Psoas muscle (tissue), 8 donors: ENCODE results near the gene RWDD2A. TPM values are rescaled to one million over a fixed set of nuclear protein-coding genes. Genes with fewer than 3 reads are reported as not detected.

Source experiments
- ATAC-seq, 4 donors: fragments of 200-7000 bp; cut with Tn5 transposase; one replicate each; pipeline ENCODE4 v1.9.1; 2020; ENCODE audit warnings: moderate library complexity in 3 of 4, mild to moderate bottlenecking in 2 of 4
- DNase-seq, 2 donors: peaks; one replicate each; pipeline ENCODE4 v3.0.0-alpha.2; 2020
- H3K27ac ChIP-seq: fragments of 200-600 bp; one replicate; pipeline ENCODE4 v1.8.0; 2022
- H3K27me3 ChIP-seq, 3 donors: fragments of 200-600 bp in 1 of 3; one replicate each; pipeline versions ENCODE4 v1.6.1 to v1.8.0; 2013 to 2022; ENCODE audit warnings: low read length in 2 of 3, mild to moderate bottlenecking in 2 of 3, moderate library complexity in 1 of 3; ENCODE audit not compliant: insufficient read depth in 3 of 3
- H3K36me3 ChIP-seq, 2 donors: fragments of 200-600 bp in 1 of 2; one replicate each; pipeline versions ENCODE4 v1.6.1 to v1.8.0; 2013 to 2022; ENCODE audit warnings: low read depth in 1 of 2, mild to moderate bottlenecking in 1 of 2, moderate library complexity in 1 of 2; ENCODE audit not compliant: insufficient read depth in 1 of 2
- H3K4me1 ChIP-seq: fragments of 200-600 bp; one replicate; pipeline ENCODE4 v1.8.0; 2022
- H3K4me3 ChIP-seq: fragments of 200-600 bp; one replicate; pipeline ENCODE4 v1.8.0; 2022; ENCODE audit warnings: mild to moderate bottlenecking
- H3K9me3 ChIP-seq: fragments of 200-600 bp; one replicate; pipeline ENCODE4 v1.8.0; 2022
- CTCF ChIP-seq: fragments of 200-600 bp; IDR thresholded peaks from one replicate; pipeline ENCODE4 v1.8.0; 2022; ENCODE audit warnings: antibody characterized with exemption
- WGBS, 3 donors: extraction: QIAGEN DNeasy Blood & Tissue Kit; methylation state at CpG; one replicate each; pipeline versions ENCODE4 v1.1.6 to v1.1.7; 2013; 5-methylcytosine and 5-hydroxymethylcytosine counted together
- intact Hi-C, 2 donors: fragments of 100-400 bp; cut with DNase I; formaldehyde crosslinking; loops; one replicate each; pipeline versions ENCODE4 v1.11.0 to v1.14.2; 2022
- long read RNA-seq, 2 donors: library from polyadenylated mRNA; unstranded; transcript quantifications; one replicate each; pipeline ENCODE4 v2.0.0, GENCODE V29; 2021
- polyA plus RNA-seq, 3 donors: library from polyadenylated mRNA; stranded (reverse); fragments of 200-250 nt; gene quantifications; one replicate each; pipeline ENCODE4 v1.2.3, GENCODE V29; 2013
- total RNA-seq, 4 donors: library from RNA; stranded (reverse); fragmentation: NEBNext Ultra II Directional in 2 of 4; extraction: Animal tissue kit (Norgen Biotek cat#: 25700) in 2 of 4; gene quantifications; one replicate each; pipeline versions ENCODE4 v1.2.1 to v1.2.4, GENCODE V29; 2021 to 2023
- donor health status: healthy with polysubstance abuse.
- donor health status: DM: no; HTN: no; CAD: no; lungs with moderate emphysema.
- donor health status: Bipolar disorder and iron deficiency.
- donor health status: healthy.
- donor health status: DM: yes; HTN: yes; CAD: no.
- donor health status: DM: no; HTN: no; CAD: no.
- donor health status: DM: no; HTN: no; CAD: no.
- donor health status: DM: yes; HTN: yes; CAD: no.

RWDD2A gene
- total RNA-seq (1 to 10 TPM; 1.7 to 2.3 (median 2.1) TPM), polyA plus RNA-seq (1 to 10 TPM; 1.3 to 2.6 (median 2.0) TPM)
- long read RNA-seq, donor 1, partial matches to known transcripts, result 0 of 2 reads
- long read RNA-seq, donor 1, other reads (novel, unspliced or antisense), result 1 of 2 reads
- long read RNA-seq, donor 2, partial matches to known transcripts, result 3 of 5 reads
- long read RNA-seq, donor 2, other reads (novel, unspliced or antisense), result 1 of 5 reads

GRCh38 chr6:83192871-83193746 is at the start of gene RWDD2A, which contains the start of gene PGM3:
Gene RWDD2A (plus strand): TSS chr6:83193357. CDS start chr6:83194452, 1,095 bp downstream.
Gene PGM3 (minus strand): TSS chr6:83193265. CDS start chr6:83191012, 2,253 bp downstream.
- peaks cover 7% of the 10 kb centered on the region for H3K4me1 ChIP-seq
- 0 to 1% (median 0%) methylated on average over 77 to 88 of the region's 88 CpGs for WGBS, 3 donors
- H3K9me3 ChIP-seq, result no peaks in the 10 kb centered on the region
- H3K4me3 ChIP-seq, result peak within 1 kb of the TSS; percentile 97
- DNase-seq (peak; percentile 92), ATAC-seq (peak; percentile 98 to 99 (median 98))
- TF ChIP-seq CTCF, result no peak
- H3K27ac ChIP-seq, result peak within 1 kb of the TSS; percentile 88
- H3K27me3 ChIP-seq, result no peaks in the 10 kb centered on the region
- H3K36me3 ChIP-seq, result peaks cover 10 to 38% of the 10 kb centered on the region in 2 donors
- intact Hi-C loops, result loop anchor here in 1 of 2 donors (5.0 kb wide), 1 partner anchor 126 kb away; the partner anchor contains the start of genes DOP1A and UBE3D

GRCh38 chr6:83151114-83151513 is 42.0 kb upstream of the RWDD2A start:
- Histone ChIP-seq H3K9me3 (no peaks in the 10 kb centered on the region), H3K36me3 (peaks cover 0 to 98% of the 10 kb centered on the region in 2 donors), H3K27ac (no peak overlapping the region), H3K4me1 (no peaks in the 10 kb centered on the region), H3K27me3 (no peaks in the 10 kb centered on the region), H3K4me3 (no peak overlapping the region)
- no peak for TF ChIP-seq CTCF
- intact Hi-C loops, result loop anchor here (10.0 kb wide), 1 partner anchor 936 kb away; no protein-coding TSS in a partner anchor
- WGBS, 3 donors, result 96 to 100% (median 97%) methylated on average over 2 of the region's 2 CpGs
- DNase-seq, result no peak
- no peak for ATAC-seq

GRCh38 chr6:83152913-83153312 is 40.2 kb upstream of the RWDD2A start:
- H3K36me3 ChIP-seq, result peaks cover 2 to 97% of the 10 kb centered on the region in 2 donors
- WGBS, 3 donors, result 87 to 100% (median 93%) methylated on average over 1 of the region's 1 CpG

More at GRCh38 chr6:83152913-83153312, 40.2 kb upstream of the RWDD2A start:
- Histone ChIP-seq H3K4me1 (no peaks in the 10 kb centered on the region), H3K27ac (no peak overlapping the region), H3K4me3 (no peak overlapping the region), H3K27me3 (no peaks in the 10 kb centered on the region), H3K9me3 (no peaks in the 10 kb centered on the region)
- intact Hi-C loops, result loop anchor here (10.0 kb wide), 1 partner anchor 938 kb away; no protein-coding TSS in a partner anchor
- ATAC-seq (no peak), DNase-seq (no peak)
- no peak for TF ChIP-seq CTCF
